ENCODE data around the gene ST3GAL4. TPM values are rescaled to one million over a fixed set of nuclear protein-coding genes. Genes with fewer than 3 reads are reported as not detected.

The ST3GAL4 gene
- total RNA-seq, 2 experiments from 2014 or later, result 14.3 to 18.8 TPM

GRCh38 chr11:126396965-126397364, 41.5 kb downstream of the ST3GAL4 start:
- intact Hi-C loops (cut with micrococcal nuclease; ENCODE audit: unreplicated experiment), result no loop called here
- DNase-seq (ENCODE audit: low spot score), result no peak
- Histone ChIP-seq H3K9me3 (ENCODE audit: low read length) (no peaks in the 10 kb centered on the region), H2AFZ (ENCODE audit: low read length) (no peak overlapping the region), H4K20me1 (ENCODE audit: insufficient read depth, low read length) (no peaks in the 10 kb centered on the region), H3K4me2 (ENCODE audit: low read length) (no peak overlapping the region), H3K4me3 (ENCODE audit: low read depth, low read length, poor library complexity, severe bottlenecking) (no peak overlapping the region), H3K27ac (ENCODE audit: low read depth, low read length, poor library complexity, severe bottlenecking) (no peak overlapping the region), H3K4me1 (ENCODE audit: insufficient read depth, low read length, poor library complexity, severe bottlenecking) (peaks cover 11% of the 10 kb centered on the region), H3K36me3 (ENCODE audit: insufficient read depth, low read length) (no peaks in the 10 kb centered on the region), H3K79me2 (ENCODE audit: insufficient read depth, low read depth, low read length) (no peaks in the 10 kb centered on the region), H3K9me2 (ENCODE audit: insufficient read depth, low read length) (no peaks in the 10 kb centered on the region)
- CTCF ChIA-PET (ENCODE audit: unreplicated experiment), result no interaction called here
- POLR2A ChIA-PET, result no interaction called here
- no peak for TF ChIP-seq CTCF (conservative IDR thresholded peaks at IDR 0.05; ENCODE audit: low read length)
- TF ChIP-seq EZH2phosphoT487 (IDR thresholded peaks at IDR 0.05; ENCODE audit: borderline replicate concordance, low read depth, low read length), result no peak
- no TSS peak for BruUV-seq (replicated peaks)

- Histone ChIP-seq H3K27ac (ENCODE audit: low read depth, low read length, poor library complexity, severe bottlenecking) (no peak overlapping the region), H2AFZ (ENCODE audit: low read length) (no peak overlapping the region), H3K36me3 (ENCODE audit: insufficient read depth, low read length) (no peaks in the 10 kb centered on the region), H3K4me1 (ENCODE audit: insufficient read depth, low read length, poor library complexity, severe bottlenecking) (no peaks in the 10 kb centered on the region), H4K20me1 (ENCODE audit: insufficient read depth, low read length) (no peaks in the 10 kb centered on the region), H3K9me2 (ENCODE audit: insufficient read depth, low read length) (no peaks in the 10 kb centered on the region), H3K9me3 (ENCODE audit: low read length) (no peaks in the 10 kb centered on the region), H3K4me2 (ENCODE audit: low read length) (no peak overlapping the region), H3K79me2 (ENCODE audit: insufficient read depth, low read depth, low read length) (no peaks in the 10 kb centered on the region), H3K4me3 (ENCODE audit: low read depth, low read length, poor library complexity, severe bottlenecking) (no peak overlapping the region)
- CTCF ChIA-PET (ENCODE audit: unreplicated experiment), result no interaction called here
- intact Hi-C loops (cut with micrococcal nuclease; ENCODE audit: unreplicated experiment), result no loop called here
- no peak for DNase-seq (ENCODE audit: low spot score)
- no TSS peak for BruUV-seq (replicated peaks)
- TF ChIP-seq EZH2phosphoT487 (IDR thresholded peaks at IDR 0.05; ENCODE audit: borderline replicate concordance, low read depth, low read length) (no peak), CTCF (conservative IDR thresholded peaks at IDR 0.05; ENCODE audit: low read length) (no peak)
- POLR2A ChIA-PET, result no interaction called here
Observed at GRCh38 chr11:126398296-126398695, 42.8 kb downstream of the ST3GAL4 start.

GRCh38 chr11:126398721-126399120, 43.2 kb downstream of the ST3GAL4 start:
- ChIA-PET POLR2A (interaction anchor here (0.7 kb wide), 1 partner anchor 140 kb away, joined by 3 read pairs; no protein-coding TSS in a partner anchor), CTCF (ENCODE audit: unreplicated experiment) (no interaction called here)
- intact Hi-C loops (cut with micrococcal nuclease; ENCODE audit: unreplicated experiment), result no loop called here
- no peaks in the 10 kb centered on the region for H3K9me2 ChIP-seq (ENCODE audit: insufficient read depth, low read length)
- H3K27ac ChIP-seq (ENCODE audit: low read depth, low read length, poor library complexity, severe bottlenecking), result no peak overlapping the region
- BruUV-seq (replicated peaks), result no TSS peak
- DNase-seq (ENCODE audit: low spot score), result no peak
- H3K9me3 ChIP-seq (ENCODE audit: low read length), result no peaks in the 10 kb centered on the region
- H3K4me3 ChIP-seq (ENCODE audit: low read depth, low read length, poor library complexity, severe bottlenecking), result no peak overlapping the region
- H3K79me2 ChIP-seq (ENCODE audit: insufficient read depth, low read depth, low read length), result no peaks in the 10 kb centered on the region
- no peak overlapping the region for H3K4me2 ChIP-seq (ENCODE audit: low read length)
- TF ChIP-seq CTCF (conservative IDR thresholded peaks at IDR 0.05; ENCODE audit: low read length), result no peak
- no peak for TF ChIP-seq EZH2phosphoT487 (IDR thresholded peaks at IDR 0.05; ENCODE audit: borderline replicate concordance, low read depth, low read length)
- H4K20me1 ChIP-seq (ENCODE audit: insufficient read depth, low read length), result no peaks in the 10 kb centered on the region
- no peaks in the 10 kb centered on the region for H3K36me3 ChIP-seq (ENCODE audit: insufficient read depth, low read length)
- no peaks in the 10 kb centered on the region for H3K4me1 ChIP-seq (ENCODE audit: insufficient read depth, low read length, poor library complexity, severe bottlenecking)
- no peak overlapping the region for H2AFZ ChIP-seq (ENCODE audit: low read length)

All from OCI-LY7 (cell line).